Neural cell (in vitro differentiated cells): ENCODE data around the gene SMG9. TPM values are rescaled to one million over a fixed set of nuclear protein-coding genes. Genes with fewer than 3 reads are reported as not detected.
"Not testable (repeated sequence)": the region's sequence is repeated elsewhere in the genome, so short reads cannot be mapped to it uniquely, and the experiment has no call there.

Experiments used
- H2AFZ ChIP-seq: fragments of 200-600, 300-800 bp; sonication (generic), shearing (Covaris generic); 2 replicates; pipeline ENCODE4 v1.6.0; 2014; ENCODE audit warnings: low read depth, mild to moderate bottlenecking, antibody characterized with exemption, low read length, moderate library complexity
- H3F3A ChIP-seq: fragments of 200-600 bp; shearing (Covaris generic); 2 replicates; pipeline ENCODE4 v1.6.1; 2016; ENCODE audit warnings: mild to moderate bottlenecking, moderate library complexity, mixed read lengths, antibody characterized with exemption, low read length; ENCODE audit not compliant: insufficient read depth, poor library complexity, severe bottlenecking
- H3K27ac ChIP-seq: fragments of 200-600, 300-800 bp; sonication (generic), shearing (Covaris generic); 2 replicates; pipeline ENCODE4 v1.5.1; 2014; ENCODE audit warnings: mild to moderate bottlenecking, low read length, moderate library complexity
- H3K27me3 ChIP-seq: fragments of 300-800, 200-600 bp; sonication (generic), shearing (Covaris generic); 2 replicates; pipeline ENCODE4 v1.6.0; 2014; ENCODE audit warnings: mild to moderate bottlenecking, low read depth, low read length, moderate library complexity; ENCODE audit not compliant: insufficient read depth
- H3K36me3 ChIP-seq: fragments of 300-800, 200-600 bp; sonication (generic), shearing (Covaris generic); 2 replicates; pipeline ENCODE4 v1.5.1; 2014; ENCODE audit warnings: mild to moderate bottlenecking, antibody characterized with exemption, low read length, moderate library complexity; ENCODE audit not compliant: insufficient read depth
- H3K4me2 ChIP-seq: fragments of 300-800, 200-600 bp; sonication (generic), shearing (Covaris generic); 2 replicates; pipeline ENCODE4 v1.6.0; 2014; ENCODE audit warnings: mild to moderate bottlenecking, low read length
- H3K4me3 ChIP-seq: fragments of 300-800, 200-600 bp; sonication (generic), shearing (Covaris generic); 2 replicates; pipeline ENCODE4 v1.5.1; 2014; ENCODE audit warnings: mild to moderate bottlenecking, low read length, moderate library complexity
- H3K79me2 ChIP-seq: fragments of 200-600 bp; shearing (Covaris generic); replicated peaks from 2 replicates; pipeline ENCODE4 v1.6.0; 2014; ENCODE audit warnings: mild to moderate bottlenecking, low read length, moderate library complexity; ENCODE audit not compliant: insufficient read depth
- H3K9ac ChIP-seq: fragments of 300-800, 200-600 bp; sonication (generic), shearing (Covaris generic); 2 replicates; pipeline ENCODE4 v1.6.1; 2016; ENCODE audit warnings: mild to moderate bottlenecking, low read length, mixed read lengths
- H3K9me2 ChIP-seq: fragments of 200-600 bp; shearing (Covaris generic); 2 replicates; pipeline ENCODE4 v1.6.1; 2016; ENCODE audit warnings: mild to moderate bottlenecking, low read length, mixed read lengths; ENCODE audit not compliant: insufficient read depth
- H3K9me3 ChIP-seq: fragments of 200-600, 300-800 bp; sonication (generic), shearing (Covaris generic); 2 replicates; pipeline ENCODE4 v1.6.1; 2016; ENCODE audit warnings: mild to moderate bottlenecking, mixed run types, low read length, moderate library complexity, mixed read lengths
- H4K20me1 ChIP-seq: fragments of 200-600 bp; shearing (Covaris generic); 2 replicates; pipeline ENCODE4 v1.6.1; 2016; ENCODE audit warnings: mild to moderate bottlenecking, mixed run types; ENCODE audit not compliant: insufficient read depth
- CTCF ChIP-seq: fragments of 450-650 bp; IDR thresholded peaks from 2 replicates; pipeline ENCODE4 v1.5.1; 2014; ENCODE audit warnings: antibody characterized with exemption, mild to moderate bottlenecking, moderate library complexity; ENCODE audit not compliant: poor library complexity, severe bottlenecking
- EP300 ChIP-seq: fragments of 450-650 bp; conservative IDR thresholded peaks from 2 replicates; pipeline ENCODE4 v1.6.1; 2014; ENCODE audit warnings: antibody characterized with exemption, mild to moderate bottlenecking, moderate library complexity; ENCODE audit not compliant: poor library complexity, severe bottlenecking
- EZH2 ChIP-seq: fragments of 200-600, 300-800 bp; shearing (Covaris generic), sonication (generic); IDR thresholded peaks from 2 replicates; pipeline ENCODE4 v1.6.1; 2014; ENCODE audit warnings: antibody characterized with exemption, low read length, borderline replicate concordance, mild to moderate bottlenecking; ENCODE audit not compliant: insufficient read depth, poor library complexity, severe bottlenecking
- MXI1 ChIP-seq: fragments of 450-650 bp; conservative IDR thresholded peaks from 2 replicates; pipeline ENCODE4 v1.6.1; 2014; ENCODE audit warnings: antibody characterized with exemption, mild to moderate bottlenecking; ENCODE audit not compliant: poor library complexity, severe bottlenecking
- POLR2AphosphoS5 ChIP-seq: IDR thresholded peaks from 2 replicates; pipeline ENCODE4 v1.6.1; 2012
- RAD21 ChIP-seq: fragments of 450-650 bp; conservative IDR thresholded peaks from 2 replicates; pipeline ENCODE4 v1.6.1; 2014; ENCODE audit warnings: antibody characterized with exemption, mild to moderate bottlenecking, moderate library complexity
- REST ChIP-seq: IDR thresholded peaks from 2 replicates; pipeline ENCODE4 v1.6.1; 2012; ENCODE audit warnings: borderline replicate concordance
- SMC3 ChIP-seq: fragments of 450-650 bp; conservative IDR thresholded peaks from 2 replicates; pipeline ENCODE4 v1.6.1; 2014; ENCODE audit warnings: antibody characterized with exemption, mild to moderate bottlenecking, moderate library complexity; ENCODE audit not compliant: poor library complexity
- TAF1 ChIP-seq: IDR thresholded peaks from 2 replicates; pipeline ENCODE4 v1.6.1; 2012; ENCODE audit warnings: low read depth
- polyA plus RNA-seq: library from polyadenylated mRNA; depleted of rRNA; stranded (reverse); fragments of >200 nt; gene quantifications from 2 replicates; pipeline ENCODE4 v1.2.3, GENCODE V29; 2014

Gene SMG9
- polyA plus RNA-seq, 1 donor from 2014 or later: 33.0 TPM

- no peaks in the 10 kb centered on the region for H4K20me1 ChIP-seq
- H3K9me2 ChIP-seq: no peaks in the 10 kb centered on the region
- TF ChIP-seq MXI1 (no peak), RAD21 (no peak), CTCF (no peak), EP300 (no peak), REST (no peak), POLR2AphosphoS5 (no peak), SMC3 (no peak), EZH2 (no peak), TAF1 (no peak)
- no peak overlapping the region for H3K27ac ChIP-seq
- no peaks in the 10 kb centered on the region for H3F3A ChIP-seq
- H3K9ac ChIP-seq: no peak overlapping the region
- no peak overlapping the region for H3K4me2 ChIP-seq
- H3K4me3 ChIP-seq: no peak overlapping the region
- no peaks in the 10 kb centered on the region for H3K36me3 ChIP-seq
- no peak overlapping the region for H2AFZ ChIP-seq
- H3K79me2 ChIP-seq: no peaks in the 10 kb centered on the region
- no peaks in the 10 kb centered on the region for H3K9me3 ChIP-seq
- no peaks in the 10 kb centered on the region for H3K27me3 ChIP-seq
Observed at GRCh38 chr19:43765109-43765876, 10.5 kb upstream of the SMG9 start.

GRCh38 chr19:43764684-43765083, 9.9 kb upstream of the SMG9 start:
- not testable (repeated sequence) for H4K20me1 ChIP-seq, H3K9ac ChIP-seq, H3F3A ChIP-seq, H3K9me3 ChIP-seq, H3K27ac ChIP-seq, H3K4me2 ChIP-seq, H2AFZ ChIP-seq, H3K36me3 ChIP-seq, H3K4me3 ChIP-seq, H3K79me2 ChIP-seq, H3K9me2 ChIP-seq, H3K27me3 ChIP-seq
